ENCODE measurements around the gene NSD2.

GRCh38 chr4:1890979-1891570, 19.9 kb downstream of the NSD2 start:
- TF ChIP-seq, protein P1, sequence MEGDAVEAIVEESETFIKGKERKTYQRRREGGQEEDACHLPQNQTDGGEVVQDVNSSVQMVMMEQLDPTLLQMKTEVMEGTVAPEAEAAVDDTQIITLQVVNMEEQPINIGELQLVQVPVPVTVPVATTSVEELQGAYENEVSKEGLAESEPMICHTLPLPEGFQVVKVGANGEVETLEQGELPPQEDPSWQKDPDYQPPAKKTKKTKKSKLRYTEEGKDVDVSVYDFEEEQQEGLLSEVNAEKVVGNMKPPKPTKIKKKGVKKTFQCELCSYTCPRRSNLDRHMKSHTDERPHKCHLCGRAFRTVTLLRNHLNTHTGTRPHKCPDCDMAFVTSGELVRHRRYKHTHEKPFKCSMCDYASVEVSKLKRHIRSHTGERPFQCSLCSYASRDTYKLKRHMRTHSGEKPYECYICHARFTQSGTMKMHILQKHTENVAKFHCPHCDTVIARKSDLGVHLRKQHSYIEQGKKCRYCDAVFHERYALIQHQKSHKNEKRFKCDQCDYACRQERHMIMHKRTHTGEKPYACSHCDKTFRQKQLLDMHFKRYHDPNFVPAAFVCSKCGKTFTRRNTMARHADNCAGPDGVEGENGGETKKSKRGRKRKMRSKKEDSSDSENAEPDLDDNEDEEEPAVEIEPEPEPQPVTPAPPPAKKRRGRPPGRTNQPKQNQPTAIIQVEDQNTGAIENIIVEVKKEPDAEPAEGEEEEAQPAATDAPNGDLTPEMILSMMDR (conservative IDR thresholded peaks at IDR 0.05; ENCODE audit: low read depth, low read length) = no peak
- TF ChIP-seq EZH2phosphoT487 (IDR thresholded peaks at IDR 0.05; ENCODE audit: borderline replicate concordance, low read length) = no peak
- TF ChIP-seq EZH2 (IDR thresholded peaks at IDR 0.05; ENCODE audit: low read length, unreplicated experiment) = no peak
